Karpas-422 (cell line): ENCODE measurements around the gene MYOF. TPM values are rescaled to one million over a fixed set of nuclear protein-coding genes. Genes with fewer than 3 reads are reported as not detected.
"Not testable (repeated sequence)": the region's sequence is repeated elsewhere in the genome, so short reads cannot be mapped to it uniquely, and the experiment has no call there.

Experiments used
- DNase-seq: peaks from one replicate; pipeline ENCODE4 v3.0.0-alpha.2; 2015
- H2AFZ ChIP-seq: fragments of 200-600 bp; sonication (generic); 2 replicates; pipeline ENCODE4 v1.6.1; 2014; ENCODE audit warnings: antibody characterized with exemption, low read length, mixed read lengths
- H3K27ac ChIP-seq: fragments of 200-600 bp; sonication (generic); 2 replicates; pipeline ENCODE4 v1.5.1; 2014; ENCODE audit warnings: mild to moderate bottlenecking, low read length, moderate library complexity
- H3K27me3 ChIP-seq: fragments of 200-600 bp; sonication (generic); 2 replicates; pipeline ENCODE4 v1.6.1; 2014; ENCODE audit warnings: low read length, mixed read lengths
- H3K36me3 ChIP-seq: fragments of 200-600 bp; sonication (generic); 2 replicates; pipeline ENCODE4 v1.6.1; 2014; ENCODE audit warnings: low read length, mixed read lengths; ENCODE audit not compliant: insufficient read depth
- H3K4me1 ChIP-seq: fragments of 200-600 bp; sonication (generic); 2 replicates; pipeline ENCODE4 v1.6.1; 2014; ENCODE audit warnings: mild to moderate bottlenecking, low read length, mixed read lengths
- H3K4me2 ChIP-seq: fragments of 200-600 bp; sonication (generic); 2 replicates; pipeline ENCODE4 v1.6.1; 2014; ENCODE audit warnings: low read length, low read depth, mild to moderate bottlenecking; ENCODE audit not compliant: poor library complexity, severe bottlenecking
- H3K4me3 ChIP-seq: fragments of 200-600 bp; sonication (generic); 2 replicates; pipeline ENCODE4 v1.5.1; 2014; ENCODE audit warnings: mild to moderate bottlenecking, antibody characterized with exemption, low read length, mixed read lengths
- H3K79me2 ChIP-seq: fragments of 200-600 bp; sonication (generic); 2 replicates; pipeline ENCODE4 v1.6.1; 2014; ENCODE audit warnings: mild to moderate bottlenecking, low read length, mixed read lengths
- H3K9ac ChIP-seq: fragments of 200-600 bp; sonication (generic); 2 replicates; pipeline ENCODE4 v1.6.0; 2014; ENCODE audit warnings: low read length
- H3K9me2 ChIP-seq: fragments of 200-600 bp; sonication (generic), shearing (Covaris generic); replicated peaks from 2 replicates; pipeline ENCODE4 v1.6.0; 2014; ENCODE audit warnings: mild to moderate bottlenecking, low read length, moderate library complexity; ENCODE audit not compliant: insufficient read depth
- H3K9me3 ChIP-seq: fragments of 300-700, 200-600 bp; sonication (generic); 2 replicates; pipeline ENCODE4 v1.6.1; 2014; ENCODE audit warnings: low read length, mixed read lengths
- H4K20me1 ChIP-seq: fragments of 200-600 bp; sonication (generic); 2 replicates; pipeline ENCODE4 v1.6.1; 2014; ENCODE audit warnings: mild to moderate bottlenecking, antibody characterized with exemption, low read length, low read depth; ENCODE audit not compliant: insufficient read depth
- total RNA-seq: library from RNA; depleted of rRNA; stranded (reverse); fragments of >200 nt; shearing (Covaris generic); gene quantifications from 2 replicates; pipeline ENCODE4 v1.2.3, GENCODE V29; 2014; ENCODE audit warnings: low replicate concordance

MYOF gene
- total RNA-seq, 1 experiment from 2014 or later = 9.2 TPM

DNA sequence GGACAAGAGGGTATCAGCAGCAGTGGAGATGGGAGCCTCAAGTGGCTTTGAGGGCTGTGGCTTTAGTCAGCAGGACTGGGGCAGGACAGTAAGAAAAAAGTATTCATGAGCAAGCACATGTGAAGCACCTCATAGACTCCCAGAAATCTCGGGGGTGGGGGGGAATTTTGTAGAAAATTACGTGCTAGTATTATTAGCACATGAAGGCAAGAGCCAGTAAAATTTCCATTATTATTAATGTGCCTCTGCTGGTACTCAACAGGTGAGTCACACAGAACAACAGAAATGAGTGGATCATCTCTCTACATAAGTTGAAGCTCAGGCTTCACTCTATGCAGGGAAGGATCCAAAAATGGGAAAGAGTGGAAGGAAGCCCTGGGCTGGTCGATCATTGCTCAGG, 114.5 kb downstream of the MYOF start:
- H3K9me3 ChIP-seq = no peaks in the 10 kb centered on the region
- DNase-seq = no peak
- H3K4me3 ChIP-seq = no peak overlapping the region
- no peaks in the 10 kb centered on the region for H3K36me3 ChIP-seq
- no peaks in the 10 kb centered on the region for H3K9me2 ChIP-seq
- H3K4me1 ChIP-seq = peaks cover 11% of the 10 kb centered on the region
- no peaks in the 10 kb centered on the region for H3K79me2 ChIP-seq
- no peak overlapping the region for H3K9ac ChIP-seq
- no peaks in the 10 kb centered on the region for H3K27me3 ChIP-seq
- no peaks in the 10 kb centered on the region for H4K20me1 ChIP-seq
- H2AFZ ChIP-seq = no peak overlapping the region
- no peak overlapping the region for H3K4me2 ChIP-seq
- no peak overlapping the region for H3K27ac ChIP-seq

GRCh38 chr10:93364966-93365365, 117.2 kb downstream of the MYOF start:
- Histone ChIP-seq H3K36me3 (no peaks in the 10 kb centered on the region), H2AFZ (no peak overlapping the region), H3K4me1 (peaks cover 16% of the 10 kb centered on the region), H3K9me3 (no peaks in the 10 kb centered on the region), H4K20me1 (no peaks in the 10 kb centered on the region), H3K27me3 (no peaks in the 10 kb centered on the region), H3K27ac (no peak overlapping the region), H3K9me2 (no peaks in the 10 kb centered on the region), H3K79me2 (no peaks in the 10 kb centered on the region), H3K4me3 (no peak overlapping the region), H3K9ac (no peak overlapping the region), H3K4me2 (no peak overlapping the region)
- no peak for DNase-seq

GRCh38 chr10:93363891-93364648, 118.1 kb downstream of the MYOF start:
- H3K4me3 ChIP-seq = no peak overlapping the region
- no peaks in the 10 kb centered on the region for H3K9me3 ChIP-seq
- H4K20me1 ChIP-seq = no peaks in the 10 kb centered on the region
- H2AFZ ChIP-seq = no peak overlapping the region
- H3K4me2 ChIP-seq = no peak overlapping the region
- no peaks in the 10 kb centered on the region for H3K36me3 ChIP-seq
- no peaks in the 10 kb centered on the region for H3K9me2 ChIP-seq
- peaks cover 21% of the 10 kb centered on the region for H3K4me1 ChIP-seq
- no peak overlapping the region for H3K27ac ChIP-seq
- no peak overlapping the region for H3K9ac ChIP-seq
- DNase-seq = no peak
- H3K79me2 ChIP-seq = no peaks in the 10 kb centered on the region
- H3K27me3 ChIP-seq = no peaks in the 10 kb centered on the region

DNA sequence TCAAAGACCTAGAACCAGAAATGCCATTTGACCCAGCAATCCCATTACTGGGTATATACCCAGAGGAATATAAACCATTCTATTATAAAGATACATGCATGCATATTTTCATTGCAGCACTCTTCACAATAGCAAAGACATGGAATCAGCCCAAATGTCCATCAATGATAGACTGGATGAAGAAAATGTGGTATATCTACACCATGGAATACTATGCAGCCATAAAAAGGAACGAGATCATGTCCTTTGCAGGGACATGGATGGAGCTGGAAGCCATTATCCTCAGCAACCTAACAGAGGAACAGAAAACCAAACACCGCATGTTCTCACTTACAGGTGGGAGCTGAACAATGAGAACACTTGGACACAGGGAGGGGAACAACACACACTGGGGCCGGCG, 123.7 kb downstream of the MYOF start:
- not testable (repeated sequence) for H3K27ac ChIP-seq, H3K9me3 ChIP-seq, H3K4me3 ChIP-seq, H3K27me3 ChIP-seq, DNase-seq, H3K9ac ChIP-seq, H2AFZ ChIP-seq, H3K4me2 ChIP-seq, H3K36me3 ChIP-seq, H3K79me2 ChIP-seq, H3K9me2 ChIP-seq, H4K20me1 ChIP-seq
- peaks cover 21% of the 10 kb centered on the region for H3K4me1 ChIP-seq

GRCh38 chr10:93357680-93358079, 124.5 kb downstream of the MYOF start:
- H3K79me2 ChIP-seq = no peaks in the 10 kb centered on the region
- peak; percentile 73 for DNase-seq
- H3K9me3 ChIP-seq = no peaks in the 10 kb centered on the region
- H3K4me3 ChIP-seq = no peak overlapping the region
- H3K4me2 ChIP-seq = no peak overlapping the region
- H2AFZ ChIP-seq = no peak overlapping the region
- peaks cover 21% of the 10 kb centered on the region for H3K4me1 ChIP-seq
- H3K27ac ChIP-seq = no peak overlapping the region
- no peaks in the 10 kb centered on the region for H4K20me1 ChIP-seq
- no peaks in the 10 kb centered on the region for H3K9me2 ChIP-seq
- no peak overlapping the region for H3K9ac ChIP-seq
- no peaks in the 10 kb centered on the region for H3K36me3 ChIP-seq
- H3K27me3 ChIP-seq = no peaks in the 10 kb centered on the region

DNA sequence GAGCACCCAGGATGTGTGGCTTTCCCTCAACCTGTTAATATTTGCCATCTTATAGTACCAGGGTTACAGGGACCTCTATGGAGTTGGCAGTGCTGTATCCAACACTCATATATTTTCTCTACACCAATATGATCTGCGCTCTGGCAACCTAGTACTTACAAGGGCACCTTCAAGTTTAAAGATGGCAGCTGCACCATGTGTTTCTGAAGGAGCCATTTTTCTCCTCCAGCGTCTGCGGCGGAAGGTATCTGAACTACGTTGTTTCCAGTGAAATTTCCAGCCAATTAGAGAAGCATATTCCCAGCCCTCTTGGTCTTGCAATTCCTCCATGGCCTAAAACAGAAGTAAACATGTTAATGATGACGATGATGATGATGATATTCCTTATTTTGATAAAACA, 125.6 kb downstream of the MYOF start:
- Histone ChIP-seq H3K36me3 (no peaks in the 10 kb centered on the region), H3K9me3 (no peaks in the 10 kb centered on the region), H3K4me3 (no peak overlapping the region), H4K20me1 (no peaks in the 10 kb centered on the region), H3K9me2 (no peaks in the 10 kb centered on the region), H3K9ac (no peak overlapping the region), H3K79me2 (no peaks in the 10 kb centered on the region), H3K4me2 (no peak overlapping the region), H3K27me3 (no peaks in the 10 kb centered on the region), H3K27ac (no peak overlapping the region), H2AFZ (no peak overlapping the region), H3K4me1 (peaks cover 20% of the 10 kb centered on the region)
- no peak for DNase-seq

GRCh38 chr10:93352638-93353383, 129.3 kb downstream of the MYOF start:
- no peak overlapping the region for H3K27ac ChIP-seq
- H3K4me1 ChIP-seq = no peaks in the 10 kb centered on the region
- no peak overlapping the region for H3K4me3 ChIP-seq
- H3K27me3 ChIP-seq = no peaks in the 10 kb centered on the region
- H3K9me3 ChIP-seq = no peaks in the 10 kb centered on the region
- H2AFZ ChIP-seq = no peak overlapping the region
- no peak overlapping the region for H3K4me2 ChIP-seq
- no peaks in the 10 kb centered on the region for H4K20me1 ChIP-seq
- H3K36me3 ChIP-seq = no peaks in the 10 kb centered on the region
- no peaks in the 10 kb centered on the region for H3K79me2 ChIP-seq
- no peaks in the 10 kb centered on the region for H3K9me2 ChIP-seq
- peak; percentile 69 for DNase-seq
- no peak overlapping the region for H3K9ac ChIP-seq

- Histone ChIP-seq H3K36me3 (no peaks in the 10 kb centered on the region), H3K9me2 (no peaks in the 10 kb centered on the region), H4K20me1 (no peaks in the 10 kb centered on the region), H3K9ac (no peak overlapping the region), H3K9me3 (no peaks in the 10 kb centered on the region), H3K79me2 (no peaks in the 10 kb centered on the region), H3K27ac (no peak overlapping the region), H3K27me3 (no peaks in the 10 kb centered on the region), H3K4me3 (no peak overlapping the region), H3K4me2 (no peak overlapping the region), H3K4me1 (no peaks in the 10 kb centered on the region), H2AFZ (no peak overlapping the region)
- DNase-seq = no peak
Observed at GRCh38 chr10:93346694-93347093, 135.4 kb downstream of the MYOF start.
